Measurements from ENCODE around the gene HEPACAM2. TPM values are rescaled to one million over a fixed set of nuclear protein-coding genes. Genes with fewer than 3 reads are reported as not detected.

Gene HEPACAM2
- total RNA-seq, 1 donor from 2014 or later = under 0.01 TPM

GRCh38 chr7:93205046-93205445 lies 21.2 kb downstream of the HEPACAM2 start:
- DNase-seq (ENCODE audit: low spot score in 2 of 2) = no peak
- no peak for FAIRE-seq

GRCh38 chr7:93203496-93203895 lies 22.8 kb downstream of the HEPACAM2 start:
- FAIRE-seq (no peak), DNase-seq (ENCODE audit: low spot score in 2 of 2) (no peak)

- DNase-seq (ENCODE audit: low spot score in 2 of 2) = no peak
- no peak for FAIRE-seq
Measured at GRCh38 chr7:93202594-93203250, 23.5 kb downstream of the HEPACAM2 start.

GRCh38 chr7:93198472-93198871 lies 27.8 kb downstream of the HEPACAM2 start:
- no peak for DNase-seq (ENCODE audit: low spot score in 2 of 2)

GRCh38 chr7:93196336-93196735 lies 29.9 kb downstream of the HEPACAM2 start:
- FAIRE-seq = no peak
- DNase-seq (ENCODE audit: low spot score in 2 of 2) = no peak

More at GRCh38 chr7:93198472-93198871, 27.8 kb downstream of the HEPACAM2 start:
- no peak for FAIRE-seq

- FAIRE-seq = no peak
- no peak for DNase-seq (ENCODE audit: low spot score in 2 of 2)
Measured at GRCh38 chr7:93194386-93194785, 31.9 kb downstream of the HEPACAM2 start.

GRCh38 chr7:93188870-93189634 lies 37.2 kb downstream of the HEPACAM2 start:
- no peak for DNase-seq (ENCODE audit: low spot score in 2 of 2)
- no peak for FAIRE-seq

GRCh38 chr7:93185303-93186027 lies 40.8 kb downstream of the HEPACAM2 start:
- FAIRE-seq (no peak), DNase-seq (ENCODE audit: low spot score in 2 of 2) (no peak)

GRCh38 chr7:93179173-93179572 lies 47.1 kb downstream of the HEPACAM2 start:
- FAIRE-seq = no peak

GRCh38 chr7:93178213-93178612 lies 48.1 kb downstream of the HEPACAM2 start:
- DNase-seq (ENCODE audit: low spot score in 2 of 2) (no peak), FAIRE-seq (peak; percentile 56)

More at GRCh38 chr7:93179173-93179572, 47.1 kb downstream of the HEPACAM2 start:
- no peak for DNase-seq (ENCODE audit: low spot score in 2 of 2)

GRCh38 chr7:93176992-93177580 lies 49.2 kb downstream of the HEPACAM2 start:
- FAIRE-seq (no peak), DNase-seq (ENCODE audit: low spot score in 2 of 2) (no peak)

GRCh38 chr7:93175219-93175618 lies 51.0 kb downstream of the HEPACAM2 start:
- DNase-seq (ENCODE audit: low spot score in 2 of 2) = no peak
- FAIRE-seq = no peak

- FAIRE-seq = no peak
Measured at GRCh38 chr7:93172683-93173082, 53.6 kb downstream of the HEPACAM2 start.

GRCh38 chr7:93171606-93172226 lies 54.6 kb downstream of the HEPACAM2 start:
- FAIRE-seq (no peak), DNase-seq (ENCODE audit: low spot score in 2 of 2) (no peak)

More at GRCh38 chr7:93172683-93173082, 53.6 kb downstream of the HEPACAM2 start:
- DNase-seq (ENCODE audit: low spot score in 2 of 2) = no peak

- DNase-seq (ENCODE audit: low spot score in 2 of 2) (no peak), FAIRE-seq (no peak)
Measured at GRCh38 chr7:93165447-93165846, 60.8 kb downstream of the HEPACAM2 start.

- DNase-seq (ENCODE audit: low spot score in 2 of 2) (no peak), FAIRE-seq (peak; percentile 88)
Measured at GRCh38 chr7:93164766-93165165, 61.5 kb downstream of the HEPACAM2 start.

- DNase-seq (ENCODE audit: low spot score in 2 of 2) (no peak), FAIRE-seq (no peak)
Measured at GRCh38 chr7:93161181-93161762, 65.0 kb downstream of the HEPACAM2 start.

GRCh38 chr7:93160410-93160809 lies 65.9 kb downstream of the HEPACAM2 start:
- FAIRE-seq = no peak
- no peak for DNase-seq (ENCODE audit: low spot score in 2 of 2)

- FAIRE-seq = no peak
Measured at GRCh38 chr7:93159490-93159889, 66.8 kb downstream of the HEPACAM2 start.

GRCh38 chr7:93156884-93157283 lies 69.4 kb downstream of the HEPACAM2 start:
- DNase-seq (ENCODE audit: low spot score in 2 of 2) (no peak), FAIRE-seq (no peak)

More at GRCh38 chr7:93159490-93159889, 66.8 kb downstream of the HEPACAM2 start:
- DNase-seq (ENCODE audit: low spot score in 2 of 2) = no peak
